Measurements from ENCODE around the gene PGBD5. TPM values are rescaled to one million over a fixed set of nuclear protein-coding genes. Genes with fewer than 3 reads are reported as not detected.

PGBD5 gene
- total and polyA plus RNA-seq, 9 of the 15 experiments (the other 6 are each of a cell fraction or from before 2014, with no cell fraction given): under 0.01 to 0.40 (median 0.10) TPM; not detected in 3

- no peak for TF ChIP-seq PBX2 (CRISPR knock-in tag; IDR thresholded peaks at IDR 0.05; ENCODE audit: low read depth)
- no peak for TF ChIP-seq PBX2 (tag; conservative IDR thresholded peaks at IDR 0.05; ENCODE audit: low read depth)
- TF ChIP-seq RUNX1 (IDR thresholded peaks at IDR 0.05; ENCODE audit: low read depth): no peak
- TF ChIP-seq GATAD2A (IDR thresholded peaks at IDR 0.05): no peak
- no peak for TF ChIP-seq GTF3C2 (IDR thresholded peaks at IDR 0.05; ENCODE audit: borderline replicate concordance, extremely low read depth, insufficient read length)
- TF ChIP-seq POLR2AphosphoS2 (IDR thresholded peaks at IDR 0.05; ENCODE audit: low read length): no peak
- no peak for TF ChIP-seq RNF2 (IDR thresholded peaks at IDR 0.05)
- TF ChIP-seq SRF (CRISPR knock-in tag; IDR thresholded peaks at IDR 0.05): no peak
- TF ChIP-seq PHB (CRISPR knock-in tag; IDR thresholded peaks at IDR 0.05): no peak
- no peak for TF ChIP-seq ZNF586 (CRISPR knock-in tag; conservative IDR thresholded peaks at IDR 0.05)
- TF ChIP-seq POLR2H (tag; IDR thresholded peaks at IDR 0.05; ENCODE audit: low read depth): no peak
- no peak for TF ChIP-seq ZNF511 (CRISPR knock-in tag; IDR thresholded peaks at IDR 0.05)
- TF ChIP-seq ARID3A (IDR thresholded peaks at IDR 0.05; ENCODE audit: borderline replicate concordance, low read depth, low read length): no peak
- no peak for TF ChIP-seq ZNF583 (CRISPR knock-in tag; IDR thresholded peaks at IDR 0.05)
Observed at GRCh38 chr1:230429067-230429735, 3.1 kb upstream of the PGBD5 start (continued).

Data from K562 (cell line).